GM12878 (cell line): ENCODE results near the gene HIVEP3. TPM values are rescaled to one million over a fixed set of nuclear protein-coding genes. Genes with fewer than 3 reads are reported as not detected.

Experiments used
- ATAC-seq: fragments of 200-7000 bp; cut with Tn5 transposase; 3 replicates; pipeline ENCODE4 v1.9.1; 2020; ENCODE audit warnings: mild to moderate bottlenecking, moderate library complexity
- BruUV-seq: library from RNA; stranded (reverse); fragments of 400-500 nt; replicated peaks from 2 replicates; lab custom pipeline; 2021; lab: Mats Ljungman, UMichigan
- CTCF ChIA-PET: fragments of 300-600 bp; sonication (Branson Sonifier 250); formaldehyde crosslinking; extraction: SDS; loops from one replicate; lab custom pipeline; 2021; ENCODE audit warnings: inconsistent platforms; lab: Yijun Ruan, JAX
- POLR2A ChIA-PET: fragments of 350-600 bp; formaldehyde crosslinking; extraction: SDS; loops from one replicate; lab custom pipeline; 2021; ENCODE audit warnings: inconsistent platforms; lab: Charles Lee
- RAD21 ChIA-PET: fragments of 300-600 bp; sonication (Branson Sonifier 250); formaldehyde crosslinking; loops from one replicate; lab custom pipeline; 2023; ENCODE audit warnings: antibody characterized with exemption; ENCODE audit not compliant: unreplicated experiment; lab: Charles Lee
- SMC1A ChIA-PET: fragments of 300-600 bp; sonication (Branson Sonifier 250); formaldehyde crosslinking; loops from one replicate; lab custom pipeline; 2023; ENCODE audit not compliant: unreplicated experiment, uncharacterized antibody; lab: Charles Lee
- DNase-seq: peaks from one replicate; pipeline ENCODE4 v3.0.0-alpha.2; 2011; ENCODE audit warnings: low read depth, low spot score
- FAIRE-seq: peaks from 3 replicates; lab custom pipeline; 2011; peaks lifted over from hg19 to GRCh38; lab: Jason Lieb, UNC
- H2AFZ ChIP-seq: 2 replicates; pipeline ENCODE4 v1.6.0; 2011; ENCODE audit warnings: low read depth, low read length, control low read depth; ENCODE audit not compliant: control insufficient read depth
- H3K27ac ChIP-seq: 2 replicates; pipeline ENCODE4 v1.5.1; 2011; ENCODE audit warnings: control low read depth; ENCODE audit not compliant: control insufficient read depth, insufficient read depth
- H3K27me3 ChIP-seq, 2 experiments: replicated peaks in 1 of 2; 2 replicates each; pipeline versions ENCODE4 v1.6.0 to v1.6.1; 2011; ENCODE audit warnings: low read length in 1 of 2; ENCODE audit not compliant: control insufficient read depth in 2 of 2, insufficient read depth in 2 of 2
- H3K36me3 ChIP-seq, 2 experiments: 2 replicates each; pipeline ENCODE4 v1.5.1; 2011; ENCODE audit warnings: low read length in 1 of 2; ENCODE audit not compliant: control insufficient read depth in 2 of 2, insufficient read depth in 2 of 2
- H3K4me1 ChIP-seq: 2 replicates; pipeline ENCODE4 v1.6.1; 2011; ENCODE audit warnings: mild to moderate bottlenecking, low read length, moderate library complexity, mixed read lengths; ENCODE audit not compliant: control insufficient read depth, insufficient read depth
- H3K4me2 ChIP-seq: 2 replicates; pipeline ENCODE4 v1.6.0; 2011; ENCODE audit warnings: control low read depth; ENCODE audit not compliant: control insufficient read depth, insufficient read depth
- H3K4me3 ChIP-seq: fragments of 200-600 bp; sonication (generic); 2 replicates; pipeline ENCODE4 v1.5.1; 2016
- H3K79me2 ChIP-seq: 2 replicates; pipeline ENCODE4 v1.6.0; 2011; ENCODE audit warnings: low read length; ENCODE audit not compliant: control insufficient read depth, insufficient read depth
- H3K9ac ChIP-seq: 2 replicates; pipeline ENCODE4 v1.8.0; 2011; ENCODE audit warnings: low read length, control low read depth, mixed read lengths; ENCODE audit not compliant: control insufficient read depth, insufficient read depth
- H3K9me3 ChIP-seq: replicated peaks from 3 replicates; pipeline ENCODE4 v1.5.1; 2011; ENCODE audit warnings: mild to moderate bottlenecking, low read length; ENCODE audit not compliant: control insufficient read depth, insufficient read depth
- H4K20me1 ChIP-seq: 2 replicates; pipeline ENCODE4 v1.6.0; 2011; ENCODE audit not compliant: control insufficient read depth, insufficient read depth
- CBFB ChIP-seq: IDR thresholded peaks from 2 replicates; pipeline ENCODE4 v1.6.1; 2016; ENCODE audit warnings: antibody characterized with exemption, low read depth
- ETV6 ChIP-seq, 2 experiments: fragments of 450-650 bp in 1 of 2; IDR thresholded peaks in 1 of 2; conservative IDR thresholded peaks in 1 of 2; 2 replicates each; pipeline ENCODE4 v1.6.1; 2014; ENCODE audit warnings: antibody characterized with exemption in 1 of 2, borderline replicate concordance in 1 of 2, low read depth in 1 of 2, mild to moderate bottlenecking in 1 of 2, moderate library complexity in 1 of 2
- IKZF2 ChIP-seq, 2 experiments: fragments of 450-650 bp; IDR thresholded peaks; 2 replicates each; pipeline ENCODE4 v1.6.1; 2017; ENCODE audit warnings: mild to moderate bottlenecking in 2 of 2, moderate library complexity in 2 of 2
- IRF4 ChIP-seq: IDR thresholded peaks from 2 replicates; pipeline ENCODE4 v1.6.1; 2011; ENCODE audit warnings: low read depth, low read length
- KAT2A ChIP-seq: conservative IDR thresholded peaks from 2 replicates; pipeline ENCODE4 v1.6.1; 2011; ENCODE audit warnings: low read depth, low read length; ENCODE audit not compliant: control insufficient read depth
- NFIC ChIP-seq: IDR thresholded peaks from 2 replicates; pipeline ENCODE4 v1.6.1; 2012; ENCODE audit warnings: low read depth, mild to moderate bottlenecking, inconsistent platforms, low read length, moderate library complexity
- NR2C1 ChIP-seq: fragments of 450-650 bp; IDR thresholded peaks from 2 replicates; pipeline ENCODE4 v1.6.1; 2017; ENCODE audit warnings: antibody characterized with exemption, mild to moderate bottlenecking, moderate library complexity
- NRF1 ChIP-seq: conservative IDR thresholded peaks from 2 replicates; pipeline ENCODE4 v1.6.1; 2011; ENCODE audit warnings: mild to moderate bottlenecking, low read depth, low read length, improper control_type of control experiment
- PAX5 ChIP-seq: IDR thresholded peaks from 2 replicates; pipeline ENCODE4 v1.6.1; 2011; ENCODE audit warnings: low read depth, low read length, borderline replicate concordance
- REST ChIP-seq: IDR thresholded peaks from 2 replicates; pipeline ENCODE4 v1.6.1; 2012; ENCODE audit warnings: mild to moderate bottlenecking, low read depth, low read length
- SMAD1 ChIP-seq: fragments of 450-650 bp; IDR thresholded peaks from 2 replicates; pipeline ENCODE4 v1.6.1; 2018; ENCODE audit warnings: mild to moderate bottlenecking, low read depth; ENCODE audit not compliant: partially characterized antibody
- ZNF207 ChIP-seq: fragments of 450-650 bp; IDR thresholded peaks from 2 replicates; pipeline ENCODE4 v1.6.1; 2014; ENCODE audit warnings: antibody characterized with exemption, mild to moderate bottlenecking, borderline replicate concordance
- ZNF592 ChIP-seq: fragments of 450-650 bp; IDR thresholded peaks from 2 replicates; pipeline ENCODE4 v1.6.1; 2017; ENCODE audit warnings: mild to moderate bottlenecking, moderate library complexity
- WGBS: methylation state at CpG from one replicate; pipeline ENCODE4 v1.1.6; 2016; ENCODE audit warnings: low lambda C conversion rate; ENCODE audit not compliant: insufficient replicate concordance, insufficient coverage; ENCODE audit errors: missing lambda C conversion rate; 5-methylcytosine and 5-hydroxymethylcytosine counted together
- in situ Hi-C: fragments of 300-500 bp; cut with MboI; formaldehyde crosslinking; loops from 9 replicates; pipeline ENCODE4 v1.14.3; 2018; ENCODE audit warnings: mixed read lengths
- intact Hi-C: fragments of 100-400 bp; cut with micrococcal nuclease; formaldehyde crosslinking; loops from one replicate; pipeline ENCODE4 v1.14.2; 2022; ENCODE audit not compliant: unreplicated experiment
- polyA plus RNA-seq, 11 experiments: library from polyadenylated mRNA; depleted of rRNA in 4 of 11; unstranded in 6 of 11; stranded (reverse) in 5 of 11; fragments of >200 nt; fragmentation: Nextera tagmentation in 4 of 11; fragmentation: Illumina TruSeq in 1 of 11; extraction: Ambion mirVana in 4 of 11; extraction: Trizol in 1 of 11; gene quantifications; 1 replicate in 1 of 11; 2 replicates in 10 of 11; pipeline versions ENCODE4 v1.2.1 to v1.2.3, GENCODE V29; 2011 to 2016; ENCODE audit warnings: inconsistent platforms in 2 of 11, missing spikeins in 2 of 11, low read depth in 1 of 11
- total RNA-seq, 4 experiments: library from RNA; depleted of rRNA in 3 of 4; stranded (reverse); fragments of >200 nt in 3 of 4; fragmentation: Illumina TruSeq in 1 of 4; extraction: Trizol in 1 of 4; gene quantifications; 2 replicates each; pipeline versions ENCODE4 v1.2.1 to v1.2.3, GENCODE V29; 2013 to 2021
- TF ChIP-seq, protein P1 (sequence below): fragments of 450-650 bp; IDR thresholded peaks from 2 replicates; pipeline ENCODE4 v1.6.1; 2018; ENCODE audit warnings: mild to moderate bottlenecking, low read depth, moderate library complexity; ENCODE audit not compliant: partially characterized antibody

Gene HIVEP3
- total and polyA plus RNA-seq, 10 of the 15 experiments (the other 5 are each of a cell fraction or from before 2014, with no cell fraction given) = 1.8 to 13.6 (median 3.8) TPM

DNA sequence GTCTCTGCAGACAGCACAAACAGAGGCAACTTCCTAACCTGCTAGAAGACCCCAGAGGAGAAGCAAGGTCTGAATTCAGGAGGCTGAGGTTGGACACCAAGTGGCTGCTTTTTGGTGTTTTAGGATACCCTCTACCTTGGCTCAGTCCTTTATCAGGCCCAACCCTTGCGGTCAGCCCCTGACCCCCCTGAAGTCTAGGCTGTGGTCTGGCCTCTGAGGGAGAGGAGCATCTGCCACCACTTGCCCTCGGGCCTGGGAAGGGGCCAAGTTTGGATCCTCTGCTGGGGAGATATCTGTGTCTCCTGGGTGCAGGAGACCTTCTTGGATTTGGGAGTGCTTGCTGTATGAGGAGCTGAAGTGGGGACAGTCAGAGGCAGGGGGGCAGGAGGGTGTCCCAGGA, 455.2 kb downstream of the HIVEP3 start:
- Histone ChIP-seq H3K36me3 (no peaks in the 10 kb centered on the region), H3K4me3 (no peak overlapping the region), H2AFZ (no peak overlapping the region), H3K9ac (no peak overlapping the region), H3K27me3 (peaks cover 0 to 3% of the 10 kb centered on the region in 2 experiments; a peak in 3 of 4 replicates), H3K79me2 (no peaks in the 10 kb centered on the region), H3K9me3 (no peaks in the 10 kb centered on the region), H3K4me2 (no peak overlapping the region), H4K20me1 (no peaks in the 10 kb centered on the region), H3K4me1 (no peaks in the 10 kb centered on the region), H3K27ac (no peak overlapping the region)
- BruUV-seq = no TSS peak
- in situ Hi-C loops (no loop called here), intact Hi-C loops (no loop called here)
- 0% methylated on average over 2 of the region's 2 CpGs for WGBS
- POLR2A ChIA-PET = no interaction called here
- DNase-seq (no peak), FAIRE-seq (no peak), ATAC-seq (no peak)
- RAD21 ChIA-PET = interaction anchor here (1.1 kb wide), 1 partner anchor 20 kb away, joined by 3 read pairs; no protein-coding TSS in a partner anchor
- SMC1A ChIA-PET = interaction anchor here (0.9 kb wide), 1 partner anchor 22 kb away, joined by 3 read pairs; no protein-coding TSS in a partner anchor
- CTCF ChIA-PET = interaction anchor here (1.0 kb wide), 1 partner anchor 19 kb away, joined by 3 read pairs; no protein-coding TSS in a partner anchor
- TF ChIP-seq REST (no peak), NFIC (no peak), SMAD1 (no peak), NR2C1 (no peak), PAX5 (no peak), ETV6 (conservative IDR thresholded peaks at IDR 0.05 in 1 of 2, IDR thresholded peaks at IDR 0.05 in 1 of 2; ENCODE audit: borderline replicate concordance in 1 of 2, low read depth in 1 of 2) (no peak), IRF4 (no peak), KAT2A (no peak), NRF1 (no peak), CBFB (no peak), IKZF2 (IDR thresholded peaks at IDR 0.05) (no peak), ZNF207 (no peak), ZNF592 (no peak)
- TF ChIP-seq, protein P1, sequence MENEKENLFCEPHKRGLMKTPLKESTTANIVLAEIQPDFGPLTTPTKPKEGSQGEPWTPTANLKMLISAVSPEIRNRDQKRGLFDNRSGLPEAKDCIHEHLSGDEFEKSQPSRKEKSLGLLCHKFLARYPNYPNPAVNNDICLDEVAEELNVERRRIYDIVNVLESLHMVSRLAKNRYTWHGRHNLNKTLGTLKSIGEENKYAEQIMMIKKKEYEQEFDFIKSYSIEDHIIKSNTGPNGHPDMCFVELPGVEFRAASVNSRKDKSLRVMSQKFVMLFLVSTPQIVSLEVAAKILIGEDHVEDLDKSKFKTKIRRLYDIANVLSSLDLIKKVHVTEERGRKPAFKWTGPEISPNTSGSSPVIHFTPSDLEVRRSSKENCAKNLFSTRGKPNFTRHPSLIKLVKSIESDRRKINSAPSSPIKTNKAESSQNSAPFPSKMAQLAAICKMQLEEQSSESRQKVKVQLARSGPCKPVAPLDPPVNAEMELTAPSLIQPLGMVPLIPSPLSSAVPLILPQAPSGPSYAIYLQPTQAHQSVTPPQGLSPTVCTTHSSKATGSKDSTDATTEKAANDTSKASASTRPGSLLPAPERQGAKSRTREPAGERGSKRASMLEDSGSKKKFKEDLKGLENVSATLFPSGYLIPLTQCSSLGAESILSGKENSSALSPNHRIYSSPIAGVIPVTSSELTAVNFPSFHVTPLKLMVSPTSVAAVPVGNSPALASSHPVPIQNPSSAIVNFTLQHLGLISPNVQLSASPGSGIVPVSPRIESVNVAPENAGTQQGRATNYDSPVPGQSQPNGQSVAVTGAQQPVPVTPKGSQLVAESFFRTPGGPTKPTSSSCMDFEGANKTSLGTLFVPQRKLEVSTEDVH = no peak
